ENCODE data around the gene ANXA5.

- TF ChIP-seq GATA2 (IDR thresholded peaks at IDR 0.05; ENCODE audit: low read depth, low read length) (no peak), GATA3 (IDR thresholded peaks at IDR 0.05; ENCODE audit: low read depth, low read length) (no peak)
Measured at GRCh38 chr4:121662225-121662624, 34.6 kb downstream of the ANXA5 start.
